Heart right ventricle (tissue), 16 donors: ENCODE measurements around the gene KRI1. TPM values are rescaled to one million over a fixed set of nuclear protein-coding genes. Genes with fewer than 3 reads are reported as not detected.
"Not testable (repeated sequence)": the region's sequence is repeated elsewhere in the genome, so short reads cannot be mapped to it uniquely, and the experiment has no call there.

Experiments
- ATAC-seq, 8 donors: fragments of 200-7000 bp; cut with Tn5 transposase; one replicate each; pipeline ENCODE4 v1.9.1; 2020; ENCODE audit warnings: mild to moderate bottlenecking in 8 of 8, moderate library complexity in 8 of 8, moderate number of reproducible peaks in 1 of 8
- DNase-seq, 2 donors: peaks; one replicate each; pipeline ENCODE4 v3.0.0-alpha.2; 2020
- H3K27ac ChIP-seq, 10 donors: fragments of 200-600 bp; sonication (generic) in 2 of 10; one replicate each; pipeline versions ENCODE4 v1.5.0 to v1.8.0; 2020 to 2022; ENCODE audit warnings: mild to moderate bottlenecking in 3 of 10
- H3K27me3 ChIP-seq, 7 donors: fragments of 200-600 bp; one replicate each; pipeline ENCODE4 v1.8.0; 2021 to 2022; ENCODE audit warnings: mild to moderate bottlenecking in 2 of 7
- H3K36me3 ChIP-seq, 9 donors: fragments of 200-600 bp; sonication (generic) in 1 of 9; one replicate each; pipeline versions ENCODE4 v1.5.0 to v1.8.0; 2020 to 2022; ENCODE audit warnings: mild to moderate bottlenecking in 2 of 9
- H3K4me1 ChIP-seq, 9 donors: fragments of 200-600 bp; sonication (generic) in 1 of 9; one replicate each; pipeline versions ENCODE4 v1.5.0 to v1.8.0; 2020 to 2022; ENCODE audit warnings: mild to moderate bottlenecking in 4 of 9
- H3K4me3 ChIP-seq, 10 donors: fragments of 200-600 bp; sonication (generic) in 2 of 10; one replicate each; pipeline versions ENCODE4 v1.5.0 to v1.8.0; 2020 to 2022; ENCODE audit warnings: mild to moderate bottlenecking in 7 of 10, moderate library complexity in 2 of 10
- H3K9me3 ChIP-seq, 11 donors: fragments of 200-600 bp in 10 of 11; sonication (generic) in 2 of 11; one replicate each; pipeline versions ENCODE4 v1.5.0 to v1.8.0; 2013 to 2022; ENCODE audit warnings: mild to moderate bottlenecking in 2 of 11, control low read depth in 1 of 11, moderate library complexity in 1 of 11
- CTCF ChIP-seq, 9 donors: fragments of 200-600 bp; sonication (generic) in 2 of 9; IDR thresholded peaks; one replicate each; pipeline versions ENCODE4 v1.5.0 to v1.8.0; 2021 to 2022; ENCODE audit warnings: antibody characterized with exemption in 9 of 9, mild to moderate bottlenecking in 5 of 9, moderate library complexity in 1 of 9
- WGBS, 2 donors: extraction: QIAGEN DNeasy Blood & Tissue Kit; methylation state at CpG; one replicate each; pipeline ENCODE4 v1.1.7; 2013; ENCODE audit warnings: inconsistent platforms in 1 of 2; 5-methylcytosine and 5-hydroxymethylcytosine counted together
- intact Hi-C, 10 donors: fragments of 100-400 bp; cut with DNase I; formaldehyde crosslinking; loops; one replicate each; pipeline versions ENCODE4 v1.11.1 to v1.14.2; 2022
- polyA plus RNA-seq, 2 donors: library from polyadenylated mRNA; stranded (reverse); fragments of 200-250 nt; gene quantifications; one replicate each; pipeline ENCODE4 v1.2.3, GENCODE V29; 2013
- total RNA-seq, 10 donors: library from RNA; stranded (reverse); fragmentation: NEBNext Ultra II Directional in 3 of 10; extraction: Animal tissue kit (Norgen Biotek cat#: 25700) in 3 of 10; gene quantifications; one replicate each; pipeline versions ENCODE4 v1.2.1 to v1.2.4, GENCODE V29; 2021 to 2023
- donor health status: Arrhythmogenic right ventricular cardiomyopathy.
- donor health status: ischemic (EF 13 %, LVEDD 7.1; RV severe dilation, severe dysfunction).
- donor health status: healthy with polysubstance abuse.
- donor health status: DM: no; HTN: yes; CAD: no.
- donor health status: DM: no; HTN: no; CAD: no.
- donor health status: ischemic (EF 25% LVEDD 6.9; RV normal size, moderate dysfunction).
- donor health status: ischemic (EF 25% LVEDD 5.7; RV mildly dilated, moderate dysfunction).
- donor health status: healthy.
- donor health status: DM: yes; HTN: yes; CAD: no.
- donor health status: Ischemic cardiomyopathy.
- donor health status: ischemic (EF 35%, LVEDD 5.7; RV mildly dilated, moderate dysfunction).
- donor health status: nonischemic (EF 11% LVEDD 7.7; RV severe dilation, severe dysfunction).
- donor health status: DM: yes; HTN: yes; CAD: no.
- donor health status: PGD.
- donor health status: ischemic (EF 29% LVEDD 5.4; RV normal size, mild dysfunction).
- donor health status: nonischemic (EF 23%, LVEDD 6.1; RV moderate dilation, normal function).

KRI1 gene
- total and polyA plus RNA-seq, 12 donors: 8.4 to 17.5 (median 10.7) TPM

- 80 to 85% methylated on average over 6 of the region's 6 CpGs for WGBS, 2 donors
- H3K9me3 ChIP-seq: no peaks in the 10 kb centered on the region
- no peak for ATAC-seq
- H3K4me3 ChIP-seq: no peak overlapping the region
- no peak for TF ChIP-seq CTCF (IDR thresholded peaks at IDR 0.05)
- H3K27me3 ChIP-seq: peaks cover 0 to 5% (median 0%) of the 10 kb centered on the region in 7 donors
- intact Hi-C loops: loop anchor here in 3 of 10 donors (10.0 kb wide), 1 partner anchor 170 kb away; the partner anchor contains the start of gene CDC37 (in 3 of the 3)
- no peak overlapping the region for H3K27ac ChIP-seq
- no peaks in the 10 kb centered on the region for H3K36me3 ChIP-seq
- no peak for DNase-seq
- H3K4me1 ChIP-seq: peaks cover 0 to 8% (median 6%) of the 10 kb centered on the region in 9 donors
Observed at GRCh38 chr19:10575011-10575716, 9.4 kb upstream of the KRI1 start.

GRCh38 chr19:10574462-10574861 lies 8.7 kb upstream of the KRI1 start:
- intact Hi-C loops: loop anchor here in 5 of 10 donors (5.0 to 10.0 kb wide), 3 partner anchors 92 to 172 kb away; partner anchors contain the start of gene CDC37 (in 4 of the 5)
- no peaks in the 10 kb centered on the region for H3K9me3 ChIP-seq
- peaks cover 2 to 14% (median 9%) of the 10 kb centered on the region in 9 donors for H3K4me1 ChIP-seq
- no peak for TF ChIP-seq CTCF (IDR thresholded peaks at IDR 0.05)
- no peak overlapping the region for H3K4me3 ChIP-seq
- no peak overlapping the region for H3K27ac ChIP-seq
- ATAC-seq (no peak), DNase-seq (no peak)
- H3K27me3 ChIP-seq: peaks cover 0 to 5% (median 0%) of the 10 kb centered on the region in 7 donors
- 83% methylated on average over 8 of the region's 8 CpGs for WGBS, 2 donors
- no peaks in the 10 kb centered on the region for H3K36me3 ChIP-seq

- peaks cover 4 to 18% (median 12%) of the 10 kb centered on the region in 9 donors for H3K4me1 ChIP-seq
- not testable (repeated sequence) for ATAC-seq, H3K27ac ChIP-seq, H3K9me3 ChIP-seq, DNase-seq, H3K27me3 ChIP-seq, H3K4me3 ChIP-seq, H3K36me3 ChIP-seq
- WGBS, 2 donors: 86 to 91% methylated on average over 6 of the region's 6 CpGs
- intact Hi-C loops: loop anchor here in 6 of 10 donors (2.0 to 10.0 kb wide), 6 partner anchors 33 to 171 kb away; partner anchors contain the start of gene CDC37 (in 4 of the 6)
Observed at GRCh38 chr19:10573793-10574192, 8.0 kb upstream of the KRI1 start.

- Histone ChIP-seq H3K4me1 (peaks cover 4 to 52% (median 45%) of the 10 kb centered on the region in 9 donors), H3K36me3 (peaks cover 0 to 5% (median 0%) of the 10 kb centered on the region in 9 donors), H3K27me3 (no peaks in the 10 kb centered on the region), H3K4me3 (peak within 1 kb of the TSS; percentile 40 to 94 (median 74)), H3K27ac (peak within 1 kb of the TSS; percentile 51 to 94 (median 86)), H3K9me3 (no peaks in the 10 kb centered on the region)
- intact Hi-C loops: loop anchor here in 6 of 10 donors (5.0 to 10.0 kb wide), 5 partner anchors 64 to 164 kb away; partner anchors contain the start of genes KEAP1 (in 5 of the 6), ILF3 (in 2 of the 6) and CDC37 (in 1 of the 6)
- TF ChIP-seq CTCF (IDR thresholded peaks at IDR 0.05): peak in 8 of 9 donors; percentile 26 to 61 (median 38)
- ATAC-seq (peak; percentile 86 to 93 (median 90)), DNase-seq (peak; percentile 100)
- 0% methylated on average over 50 to 71 of the region's 71 CpGs for WGBS, 2 donors
Observed at GRCh38 chr19:10568826-10569651, 3.2 kb upstream of the KRI1 start, which contains the start of gene CDKN2D. TSS of gene CDKN2D (minus strand) at chr19:10568979. CDS start at chr19:10568653, 326 bp downstream.
